Hematopoietic multipotent progenitor cell treated with erythropoietin and hydrocortisone succinate and interleukin-3 and kit ligand, for 6 days (in vitro differentiated cells): Measurements from ENCODE around the gene ACSL6.

Experiments
- DNase-seq: peaks from one replicate; pipeline ENCODE4 v3.0.0-alpha.2; 2015

Gene ACSL6

DNA sequence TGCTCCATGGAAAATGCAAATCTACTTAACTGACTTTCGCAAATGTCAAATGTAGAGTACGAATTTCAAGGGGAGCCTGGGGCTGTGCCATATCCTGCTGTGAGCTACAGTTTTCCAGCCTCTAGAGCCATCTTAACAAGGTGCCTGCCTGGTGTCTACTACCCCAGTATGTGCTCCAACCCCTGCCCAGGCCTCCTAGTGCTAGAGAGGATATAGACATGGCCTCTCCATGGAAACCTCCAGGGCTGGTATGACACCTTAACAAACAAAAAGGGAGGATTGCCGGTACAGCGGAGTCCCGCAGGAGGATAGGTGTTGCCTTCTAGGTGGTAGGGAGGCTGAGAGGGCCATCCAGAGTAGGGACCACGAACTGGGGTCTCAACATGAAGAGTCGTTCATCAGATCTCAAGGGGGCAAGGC lies 35.4 kb upstream of the ACSL6 start:
- no peak for DNase-seq

GRCh38 chr5:132044207-132044606 lies 32.7 kb upstream of the ACSL6 start:
- no peak for DNase-seq

DNA sequence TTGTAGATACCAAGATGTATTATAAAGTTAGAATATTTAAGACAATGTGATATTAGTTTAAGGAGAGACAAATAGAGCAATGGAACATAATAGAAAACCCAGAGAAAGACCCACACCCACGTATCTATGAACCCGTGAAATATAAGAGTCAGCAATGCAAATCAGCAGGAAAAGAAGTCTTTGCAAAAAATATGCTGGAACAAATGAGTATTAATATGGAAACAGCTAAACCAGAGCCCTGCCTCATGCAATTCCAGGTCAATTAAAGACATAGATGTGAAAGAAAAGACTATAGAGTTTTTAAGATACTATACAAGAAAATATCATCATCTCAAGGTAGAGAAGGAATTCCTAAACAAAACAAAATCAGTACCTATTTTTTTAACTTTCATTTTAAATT lies 25.9 kb upstream of the ACSL6 start:
- DNase-seq: no peak

DNA sequence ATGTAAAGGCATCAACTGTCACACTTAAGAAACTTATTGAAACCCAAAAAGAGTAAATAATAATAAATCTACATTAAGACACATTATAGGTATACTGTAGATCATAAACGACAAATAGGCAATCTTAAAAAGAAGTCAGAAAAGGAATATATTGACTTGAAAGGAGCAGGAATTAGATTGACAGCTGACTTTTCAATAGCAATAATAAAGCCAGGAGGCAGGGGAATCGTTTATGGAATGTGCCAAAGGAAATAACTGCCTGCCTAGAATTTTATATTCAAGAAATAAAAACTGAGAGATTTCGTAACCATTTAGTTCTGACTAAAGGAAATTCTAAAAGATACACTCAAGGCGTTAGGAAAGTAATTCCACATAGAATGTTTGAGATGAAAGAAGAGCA lies 21.7 kb upstream of the ACSL6 start:
- DNase-seq: no peak

- DNase-seq: no peak
These were observed 20.7 kb upstream of the ACSL6 start for GRCh38 chr5:132032196-132032595.

DNA sequence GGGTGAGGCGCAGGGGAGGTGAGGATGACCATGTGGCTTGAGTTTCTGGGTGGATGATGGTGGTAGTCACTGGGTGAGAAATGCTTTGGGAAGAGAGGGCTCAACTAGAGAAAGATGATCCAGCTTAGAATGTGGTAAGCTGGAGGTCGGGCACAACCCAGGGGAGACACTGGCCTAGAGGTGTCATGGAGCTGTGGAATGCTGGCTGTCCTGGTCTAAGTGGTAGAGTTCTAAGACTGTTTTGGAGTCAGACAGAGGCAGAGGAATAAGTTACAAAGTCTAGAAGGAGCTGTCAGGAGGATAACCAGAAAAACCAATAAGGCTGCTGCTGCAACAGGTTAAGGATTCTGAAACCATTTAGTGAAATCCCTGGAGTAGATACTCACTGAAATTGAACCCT lies 19.2 kb upstream of the ACSL6 start:
- no peak for DNase-seq

DNA sequence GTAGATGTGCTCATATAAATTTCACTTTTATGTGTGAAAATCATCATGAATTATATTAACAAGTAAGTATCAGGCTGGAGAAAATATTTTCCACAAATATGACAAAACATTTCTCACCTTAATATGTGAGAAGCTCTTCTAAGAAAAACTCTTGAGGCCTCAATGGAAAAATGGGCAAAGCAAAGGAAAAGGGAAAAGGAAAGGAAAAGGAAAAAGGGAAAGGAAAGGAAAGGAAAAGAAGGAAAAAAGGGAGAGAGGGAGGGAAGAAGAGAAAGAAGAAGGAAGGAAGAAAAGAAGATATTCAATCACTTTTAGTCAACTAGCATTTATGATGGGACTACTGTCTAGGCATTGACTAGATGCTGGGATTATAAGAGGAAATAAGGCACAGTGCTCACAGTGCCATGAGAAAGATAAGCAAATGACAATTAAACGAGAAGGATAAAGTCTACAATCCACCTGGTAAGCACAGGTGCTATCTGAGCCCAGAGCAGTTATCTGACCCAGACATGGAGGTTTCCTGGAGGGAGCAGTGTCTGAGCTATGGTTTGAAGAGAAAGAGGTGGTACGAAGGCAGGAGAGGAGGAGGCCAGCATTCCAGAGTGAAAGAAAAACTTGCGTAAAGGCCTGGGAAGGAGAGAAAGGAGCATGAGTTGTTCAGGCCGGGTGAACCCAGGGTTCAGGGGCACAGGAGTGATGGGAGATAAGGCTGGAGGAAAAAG lies 18.3 kb upstream of the ACSL6 start:
- no peak for DNase-seq

DNA sequence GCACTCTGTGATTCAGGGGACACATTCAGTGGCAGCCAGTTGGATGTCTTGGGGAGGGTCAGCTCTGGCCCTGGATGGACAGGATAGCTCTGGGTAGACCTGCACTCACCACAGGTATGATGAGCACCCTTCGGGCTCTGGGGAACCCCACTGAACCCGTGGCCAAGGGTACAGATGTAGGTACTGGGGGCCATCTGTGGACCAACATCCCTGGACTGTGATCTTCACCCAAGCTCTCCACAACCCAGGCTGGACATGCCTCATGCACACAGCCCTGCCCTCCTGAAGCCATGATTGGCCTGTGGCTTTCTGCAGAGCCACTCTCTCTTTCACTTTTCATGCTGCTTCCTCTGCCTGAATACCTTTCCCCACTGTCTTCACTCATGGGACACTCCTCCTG lies 15.6 kb upstream of the ACSL6 start:
- no peak for DNase-seq

DNA sequence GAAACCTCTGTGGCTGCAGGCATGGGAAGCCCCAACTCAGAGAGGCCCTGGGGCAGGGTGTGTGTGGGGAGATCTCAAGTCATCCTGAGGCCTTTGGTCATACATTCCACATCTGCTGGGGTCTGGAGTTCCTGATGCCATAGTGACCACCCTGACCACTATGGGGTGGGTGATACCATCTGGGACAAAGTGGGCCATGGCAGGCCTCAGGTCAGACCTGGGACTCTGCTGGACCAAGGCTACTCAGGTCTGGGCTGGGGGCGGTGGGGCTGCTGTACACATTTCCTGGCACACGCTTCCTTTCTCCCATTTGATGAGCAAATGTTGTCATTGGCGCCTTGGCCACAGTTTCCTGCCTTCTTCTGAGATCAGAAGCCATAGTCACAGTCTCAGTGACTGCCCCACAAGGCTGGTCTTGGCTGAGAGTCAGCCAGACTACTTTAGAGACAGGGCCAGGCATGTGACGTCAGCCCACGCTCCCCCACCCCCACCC lies 15.1 kb upstream of the ACSL6 start:
- no peak for DNase-seq

DNA sequence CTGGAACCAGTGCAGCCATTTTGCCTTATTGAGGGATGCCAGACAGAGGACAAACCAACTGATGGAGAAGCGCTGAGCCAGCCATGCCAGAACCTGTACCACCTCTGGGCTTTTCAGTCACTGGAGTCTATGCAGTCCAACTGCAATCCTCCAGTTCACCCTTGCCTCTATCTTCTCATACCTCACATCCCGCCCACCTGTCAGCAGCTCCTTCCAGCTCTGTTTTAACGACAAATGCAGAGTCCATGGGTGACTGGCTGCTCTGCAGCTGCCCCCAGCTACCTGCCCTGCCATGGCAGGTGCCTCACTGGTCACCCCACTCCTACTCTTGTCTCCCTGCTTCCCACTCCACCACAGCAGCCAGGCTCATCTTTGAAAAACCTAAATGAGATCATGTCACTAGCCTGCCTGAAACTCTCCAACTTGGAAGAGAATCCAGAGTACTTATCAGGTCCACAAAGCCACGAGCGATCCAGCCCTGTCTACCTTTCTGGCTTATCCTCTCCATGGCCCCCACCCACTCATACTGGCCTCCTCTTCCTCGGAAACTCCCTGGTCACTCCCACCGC lies 14.0 kb upstream of the ACSL6 start:
- DNase-seq: no peak

GRCh38 chr5:132024789-132025402 lies 13.4 kb upstream of the ACSL6 start:
- no peak for DNase-seq

DNA sequence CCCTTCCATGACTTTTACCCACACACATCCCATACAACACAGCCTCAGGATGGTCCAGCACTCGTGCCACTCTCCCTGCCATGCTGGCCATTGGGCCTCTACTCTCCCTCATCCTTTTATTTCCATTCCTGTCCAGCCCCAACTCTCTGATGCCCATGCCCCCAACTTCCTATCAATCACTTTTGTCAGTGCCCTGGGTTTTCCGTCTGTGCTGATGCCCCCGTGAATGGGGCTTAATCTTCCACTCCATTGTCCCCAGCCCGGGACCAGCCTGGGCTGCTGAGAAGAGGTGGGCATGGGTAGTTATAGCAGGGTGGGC lies 12.6 kb upstream of the ACSL6 start:
- DNase-seq: no peak

DNA sequence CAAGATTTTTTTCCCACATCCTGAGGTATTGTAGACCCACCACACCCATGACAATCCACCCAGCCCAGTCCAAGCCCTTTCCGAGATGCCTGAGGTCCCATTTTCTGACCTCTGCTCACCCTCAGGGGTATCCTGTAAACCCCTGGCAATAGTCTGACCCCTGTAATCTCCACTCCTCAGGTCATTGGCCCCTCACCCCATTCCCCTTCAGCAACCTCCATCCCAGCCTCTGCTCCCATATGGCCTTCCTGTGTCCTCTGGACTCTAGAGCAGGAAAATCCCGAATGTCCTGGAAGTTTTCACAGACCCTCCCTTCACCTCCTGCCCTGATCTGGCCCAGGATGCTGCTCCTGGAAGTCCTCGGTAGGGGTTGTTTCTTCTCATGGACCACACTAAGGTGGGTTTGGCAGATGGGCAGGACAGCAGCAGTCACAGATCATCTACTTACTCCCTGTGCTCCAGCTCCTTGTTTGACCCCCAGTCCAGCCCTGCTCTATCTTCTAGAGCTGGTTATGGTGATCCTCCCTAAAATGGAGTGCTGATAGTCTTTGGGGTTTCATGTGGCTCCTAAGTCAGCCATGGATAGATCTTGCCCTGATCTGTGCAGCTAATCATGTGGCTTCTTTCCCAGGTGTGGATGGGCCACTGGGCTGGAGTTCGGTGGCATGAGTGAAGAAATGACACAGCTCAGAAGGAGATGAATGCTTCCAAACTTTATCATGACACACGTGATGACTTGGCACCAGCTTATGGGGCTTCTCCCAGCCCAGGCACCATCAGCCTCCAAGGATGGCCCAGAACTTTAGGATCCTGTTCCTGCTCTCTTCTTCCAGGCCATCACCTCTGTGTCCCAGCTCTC lies 12.0 kb upstream of the ACSL6 start:
- DNase-seq: no peak

GRCh38 chr5:132022737-132023136 lies 11.3 kb upstream of the ACSL6 start:
- no peak for DNase-seq

DNA sequence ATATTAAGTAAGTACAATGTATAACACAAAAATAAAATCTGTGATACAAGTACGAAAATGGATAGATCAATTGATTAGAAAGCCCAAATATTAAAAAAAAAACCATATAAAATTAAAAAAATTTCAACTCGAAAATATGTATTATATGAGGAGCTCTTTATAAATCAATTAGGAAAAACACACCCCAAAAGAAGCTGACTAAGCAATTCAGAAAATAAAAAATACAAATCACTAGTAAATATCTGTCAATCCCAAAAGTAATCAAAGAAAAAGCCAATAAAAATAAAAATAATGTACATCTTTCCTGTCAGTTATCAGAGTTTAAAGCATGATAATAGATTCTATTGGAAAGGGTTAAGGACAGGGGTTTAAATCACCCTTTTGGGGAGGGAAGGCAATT lies 10.2 kb upstream of the ACSL6 start:
- no peak for DNase-seq

DNA sequence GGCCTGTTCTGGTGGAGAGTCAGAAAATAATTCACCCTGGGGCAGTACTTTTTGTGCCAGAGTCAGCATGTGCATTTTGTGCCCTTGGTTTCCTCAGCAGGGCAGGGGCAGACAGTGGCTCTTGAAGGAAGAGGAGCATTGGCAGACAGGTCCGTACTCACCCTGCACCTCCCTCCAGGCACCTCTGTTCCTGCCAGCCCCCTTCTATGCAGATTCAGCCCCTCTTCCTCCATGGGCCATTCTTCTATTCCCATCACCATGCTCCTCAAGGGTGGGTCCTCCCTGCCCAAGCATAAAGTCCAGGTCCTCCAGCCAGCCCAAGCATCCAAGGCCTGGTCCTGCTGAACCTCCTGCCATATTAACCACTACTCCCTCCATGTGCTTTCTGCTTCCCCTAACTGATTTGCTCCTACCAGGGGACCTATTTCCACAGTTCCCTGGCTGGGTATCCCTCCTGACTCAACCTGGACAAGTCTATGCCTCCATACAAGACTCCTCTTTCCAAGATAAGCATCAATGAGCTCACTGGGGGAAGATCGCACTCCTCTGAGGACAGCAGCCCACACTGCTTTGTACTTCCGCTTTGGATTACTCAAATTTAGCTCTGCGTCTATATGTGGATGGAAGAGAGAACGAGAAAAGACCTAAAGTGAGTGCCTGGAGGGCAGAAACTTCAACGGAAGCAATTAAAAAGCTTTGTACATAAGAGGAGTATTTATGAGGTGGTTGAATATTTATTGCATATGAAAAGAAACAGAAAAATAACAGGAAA lies 9.3 kb upstream of the ACSL6 start:
- DNase-seq: no peak

DNA sequence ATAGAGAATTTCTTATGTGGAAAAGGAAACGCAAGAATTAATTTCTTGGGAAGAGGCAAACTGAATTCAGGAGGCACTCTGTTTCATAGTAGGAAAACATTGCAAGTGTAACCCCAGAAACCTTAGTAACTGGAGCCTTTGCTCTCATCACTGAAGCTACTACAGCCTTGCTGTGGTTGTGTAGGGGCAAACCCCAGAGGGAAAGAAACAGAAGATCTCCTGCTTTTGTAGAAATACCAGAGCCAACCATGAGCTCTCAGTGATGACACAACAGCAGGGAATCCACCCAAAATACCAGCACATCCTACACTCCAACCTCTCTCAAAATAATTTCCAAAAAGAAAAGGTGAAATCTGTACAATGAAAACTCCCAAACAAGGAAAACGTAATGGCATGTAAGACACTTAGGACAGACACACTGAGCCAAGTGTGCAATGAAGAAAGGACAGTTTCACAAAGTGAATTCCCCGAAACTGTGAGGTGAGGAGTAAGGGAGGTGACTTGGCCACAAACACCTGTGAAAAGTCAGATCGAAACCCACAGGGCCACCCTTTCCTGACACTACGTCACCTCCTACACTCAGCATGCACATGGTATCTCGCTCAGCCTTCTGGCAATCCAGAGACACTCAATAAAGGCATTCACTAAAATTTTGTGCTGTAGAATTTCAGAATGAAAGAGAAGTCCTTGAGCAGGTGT lies 8.5 kb upstream of the ACSL6 start:
- no peak for DNase-seq

DNA sequence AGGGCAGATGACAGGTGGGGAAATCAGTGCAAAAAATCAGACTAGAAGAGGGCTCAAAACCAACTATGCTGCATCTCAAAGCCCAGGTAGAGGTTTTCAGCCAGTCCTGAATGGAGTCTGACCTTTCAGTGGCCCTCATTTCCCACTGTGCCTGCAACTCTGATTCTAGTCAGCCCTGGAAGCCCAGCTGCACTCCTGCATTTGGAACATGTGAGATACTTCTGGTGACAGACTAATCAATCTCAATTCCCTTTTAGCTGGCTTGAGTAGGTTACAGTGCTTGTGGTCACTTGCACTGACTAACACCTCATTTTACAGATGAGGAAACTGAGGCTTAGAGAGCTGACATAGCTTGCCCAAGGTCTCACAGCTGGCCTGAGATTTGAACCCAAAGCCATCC lies 7.9 kb upstream of the ACSL6 start:
- no peak for DNase-seq

DNA sequence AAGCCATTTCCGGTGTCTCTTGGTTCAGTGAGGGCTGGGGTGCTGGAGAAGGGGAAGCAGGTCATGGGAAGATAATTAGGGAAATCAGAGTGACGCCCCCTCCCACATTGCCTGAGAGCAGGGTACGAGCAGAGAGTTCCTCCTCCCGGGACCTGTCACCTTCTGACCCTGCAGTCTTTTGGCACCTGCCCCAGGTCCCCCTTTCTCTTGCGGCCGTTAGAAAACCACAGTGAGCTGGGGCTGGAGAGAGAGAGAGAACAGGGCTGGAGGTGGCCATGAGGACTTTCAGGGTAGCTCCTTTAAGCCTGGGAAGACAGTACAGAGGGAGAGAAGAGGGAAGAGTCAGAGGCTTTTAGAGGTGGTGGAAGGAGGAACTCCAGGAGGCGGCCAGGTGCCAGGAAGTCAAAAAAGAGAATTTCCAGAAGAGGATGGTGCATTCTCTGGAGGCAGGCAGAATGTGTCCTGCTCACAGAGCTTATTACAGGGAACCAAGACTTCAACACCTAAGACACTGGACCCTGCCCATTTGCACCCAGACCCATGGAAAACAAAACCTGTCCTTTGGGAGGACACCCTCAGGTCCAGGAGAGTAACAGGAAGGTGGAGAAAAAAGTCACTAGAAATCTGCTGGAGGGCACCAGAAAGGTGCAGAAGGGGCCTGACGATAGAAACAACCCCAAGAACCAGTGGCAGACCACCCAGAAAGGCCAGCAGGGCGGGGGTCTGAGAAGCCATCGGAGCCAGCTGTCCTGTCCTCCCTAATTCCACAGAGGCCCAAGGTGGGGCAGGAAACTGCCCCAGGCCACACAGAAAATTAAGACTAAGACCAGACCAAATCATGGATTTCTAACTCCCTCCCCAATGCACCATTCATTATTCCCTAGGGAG lies 6.5 kb upstream of the ACSL6 start:
- DNase-seq: no peak

DNA sequence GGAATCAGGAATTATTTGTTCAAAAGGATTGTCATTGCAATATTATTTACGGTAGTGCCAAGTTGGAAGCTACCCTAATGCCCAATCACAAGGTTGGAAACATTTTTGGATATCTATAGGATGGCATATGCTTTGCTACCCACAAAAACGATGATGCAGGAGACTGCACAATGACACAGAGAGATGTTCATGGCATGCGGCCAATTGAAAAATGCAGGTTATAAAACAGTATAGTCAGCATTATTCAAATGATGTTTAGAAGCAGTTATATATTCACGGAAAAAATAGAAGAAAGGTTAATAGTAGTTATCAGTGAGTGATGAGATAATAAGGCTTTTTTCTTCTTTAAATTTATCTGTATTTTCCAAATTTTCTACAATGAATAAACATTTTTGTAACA lies 5.9 kb upstream of the ACSL6 start:
- DNase-seq: no peak

GRCh38 chr5:132016721-132017250 lies 5.3 kb upstream of the ACSL6 start:
- DNase-seq: no peak
